Mammary epithelial cell (primary cell): ENCODE measurements around the gene SETD2.

Experiments used
- EZH2 ChIP-seq: IDR thresholded peaks from 2 replicates; pipeline ENCODE4 v1.6.1; 2012; ENCODE audit warnings: low read length, inconsistent platforms, borderline replicate concordance
- TF ChIP-seq, protein P1 (sequence below), 2 donors: IDR thresholded peaks in 1 of 2; conservative IDR thresholded peaks in 1 of 2; 2 replicates each; pipeline ENCODE4 v1.5.1; 2011 to 2012; ENCODE audit warnings: inconsistent platforms in 2 of 2, low read length in 2 of 2, mild to moderate bottlenecking in 2 of 2, control low read depth in 1 of 2, low read depth in 1 of 2; ENCODE audit not compliant: insufficient read depth in 1 of 2; ENCODE audit errors: extremely low read depth in 1 of 2

- TF ChIP-seq, protein P1, sequence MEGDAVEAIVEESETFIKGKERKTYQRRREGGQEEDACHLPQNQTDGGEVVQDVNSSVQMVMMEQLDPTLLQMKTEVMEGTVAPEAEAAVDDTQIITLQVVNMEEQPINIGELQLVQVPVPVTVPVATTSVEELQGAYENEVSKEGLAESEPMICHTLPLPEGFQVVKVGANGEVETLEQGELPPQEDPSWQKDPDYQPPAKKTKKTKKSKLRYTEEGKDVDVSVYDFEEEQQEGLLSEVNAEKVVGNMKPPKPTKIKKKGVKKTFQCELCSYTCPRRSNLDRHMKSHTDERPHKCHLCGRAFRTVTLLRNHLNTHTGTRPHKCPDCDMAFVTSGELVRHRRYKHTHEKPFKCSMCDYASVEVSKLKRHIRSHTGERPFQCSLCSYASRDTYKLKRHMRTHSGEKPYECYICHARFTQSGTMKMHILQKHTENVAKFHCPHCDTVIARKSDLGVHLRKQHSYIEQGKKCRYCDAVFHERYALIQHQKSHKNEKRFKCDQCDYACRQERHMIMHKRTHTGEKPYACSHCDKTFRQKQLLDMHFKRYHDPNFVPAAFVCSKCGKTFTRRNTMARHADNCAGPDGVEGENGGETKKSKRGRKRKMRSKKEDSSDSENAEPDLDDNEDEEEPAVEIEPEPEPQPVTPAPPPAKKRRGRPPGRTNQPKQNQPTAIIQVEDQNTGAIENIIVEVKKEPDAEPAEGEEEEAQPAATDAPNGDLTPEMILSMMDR (conservative IDR thresholded peaks at IDR 0.05 in 1 of 2, IDR thresholded peaks at IDR 0.05 in 1 of 2; ENCODE audit: extremely low read depth in 1 of 2, insufficient read depth in 1 of 2, low read depth in 1 of 2, low read length in 2 of 2), result no peak
- no peak for TF ChIP-seq EZH2
Observed at GRCh38 chr3:46997453-46998091, 166.3 kb downstream of the SETD2 start.
